Measurements from ENCODE around the gene RBM10. TPM values are rescaled to one million over a fixed set of nuclear protein-coding genes. Genes with fewer than 3 reads are reported as not detected.

RBM10 gene
- total and polyA plus RNA-seq, 9 of the 15 experiments (the other 6 are each of a cell fraction or from before 2014, with no cell fraction given) = 1.1 to 61.7 (median 31.5) TPM

DNA sequence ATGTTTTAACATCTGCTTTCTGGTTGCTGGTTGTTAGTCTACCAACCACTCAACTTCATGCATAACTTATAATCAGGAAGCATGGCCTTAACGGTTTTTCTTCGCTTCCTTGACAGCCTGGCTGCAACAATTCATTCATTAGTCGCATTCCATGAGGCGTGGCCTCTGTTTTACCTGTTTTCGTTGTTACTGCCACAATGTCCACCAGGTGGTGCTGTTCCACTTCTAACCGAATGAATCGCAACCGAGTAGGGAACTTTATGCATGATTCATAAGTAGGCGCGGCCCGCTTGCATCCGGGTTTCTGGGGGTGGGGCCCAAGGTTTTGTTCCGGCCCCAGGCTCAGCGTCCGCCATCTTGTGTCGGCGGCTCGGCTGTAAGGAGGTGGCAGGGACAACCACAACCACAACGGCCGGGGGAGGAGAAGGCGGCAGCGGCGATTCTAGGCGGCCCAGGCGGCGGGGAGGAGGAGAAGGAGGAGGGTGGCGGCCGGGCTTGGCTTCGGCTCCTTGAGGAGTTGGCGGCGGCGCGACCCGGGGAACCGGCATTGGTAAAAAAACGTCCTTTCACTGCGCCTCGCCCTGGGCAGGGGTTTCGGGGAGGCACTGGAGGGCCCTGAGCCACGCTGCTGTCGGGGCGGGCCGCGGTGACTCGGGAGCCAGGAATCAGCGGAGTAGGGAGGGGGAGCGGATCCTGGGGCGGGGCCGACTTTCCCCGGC lies 48.6 kb downstream of the RBM10 start, which contains the start of gene UBA1 (continued):
- TF ChIP-seq, protein P1, sequence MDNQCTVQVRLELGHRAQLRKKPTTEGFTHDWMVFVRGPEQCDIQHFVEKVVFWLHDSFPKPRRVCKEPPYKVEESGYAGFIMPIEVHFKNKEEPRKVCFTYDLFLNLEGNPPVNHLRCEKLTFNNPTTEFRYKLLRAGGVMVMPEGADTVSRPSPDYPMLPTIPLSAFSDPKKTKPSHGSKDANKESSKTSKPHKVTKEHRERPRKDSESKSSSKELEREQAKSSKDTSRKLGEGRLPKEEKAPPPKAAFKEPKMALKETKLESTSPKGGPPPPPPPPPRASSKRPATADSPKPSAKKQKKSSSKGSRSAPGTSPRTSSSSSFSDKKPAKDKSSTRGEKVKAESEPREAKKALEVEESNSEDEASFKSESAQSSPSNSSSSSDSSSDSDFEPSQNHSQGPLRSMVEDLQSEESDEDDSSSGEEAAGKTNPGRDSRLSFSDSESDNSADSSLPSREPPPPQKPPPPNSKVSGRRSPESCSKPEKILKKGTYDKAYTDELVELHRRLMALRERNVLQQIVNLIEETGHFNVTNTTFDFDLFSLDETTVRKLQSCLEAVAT (IDR thresholded peaks at IDR 0.05) = peak in 1 of 2 experiments; percentile 60; a peak in 1 of 4 replicates
- no peak; the same call in 1 of the 2 replicates for TF ChIP-seq ZBTB7A (IDR thresholded peaks at IDR 0.05; ENCODE audit: borderline replicate concordance, control insufficient read depth, low read depth, low read length)
- peak; percentile 90 for TF ChIP-seq PHF8 (IDR thresholded peaks at IDR 0.05; ENCODE audit: borderline replicate concordance, low read length)
- TF ChIP-seq ZNF253 (CRISPR knock-in tag; conservative IDR thresholded peaks at IDR 0.05) = no peak
- no peak for TF ChIP-seq MTA1 (IDR thresholded peaks at IDR 0.05; ENCODE audit: borderline replicate concordance)
- 0 out of 2 replicates have a peak, but pooled peaks have one; percentile 20 for TF ChIP-seq SMAD4 (CRISPR knock-in tag; conservative IDR thresholded peaks at IDR 0.05)
- no peak for TF ChIP-seq ADNP (tag; IDR thresholded peaks at IDR 0.05)
- TF ChIP-seq IRF2 (CRISPR knock-in tag; IDR thresholded peaks at IDR 0.05) = no peak
- TF ChIP-seq ZNF23 (CRISPR knock-in tag; IDR thresholded peaks at IDR 0.05) = no peak
- TF ChIP-seq, protein P2, sequence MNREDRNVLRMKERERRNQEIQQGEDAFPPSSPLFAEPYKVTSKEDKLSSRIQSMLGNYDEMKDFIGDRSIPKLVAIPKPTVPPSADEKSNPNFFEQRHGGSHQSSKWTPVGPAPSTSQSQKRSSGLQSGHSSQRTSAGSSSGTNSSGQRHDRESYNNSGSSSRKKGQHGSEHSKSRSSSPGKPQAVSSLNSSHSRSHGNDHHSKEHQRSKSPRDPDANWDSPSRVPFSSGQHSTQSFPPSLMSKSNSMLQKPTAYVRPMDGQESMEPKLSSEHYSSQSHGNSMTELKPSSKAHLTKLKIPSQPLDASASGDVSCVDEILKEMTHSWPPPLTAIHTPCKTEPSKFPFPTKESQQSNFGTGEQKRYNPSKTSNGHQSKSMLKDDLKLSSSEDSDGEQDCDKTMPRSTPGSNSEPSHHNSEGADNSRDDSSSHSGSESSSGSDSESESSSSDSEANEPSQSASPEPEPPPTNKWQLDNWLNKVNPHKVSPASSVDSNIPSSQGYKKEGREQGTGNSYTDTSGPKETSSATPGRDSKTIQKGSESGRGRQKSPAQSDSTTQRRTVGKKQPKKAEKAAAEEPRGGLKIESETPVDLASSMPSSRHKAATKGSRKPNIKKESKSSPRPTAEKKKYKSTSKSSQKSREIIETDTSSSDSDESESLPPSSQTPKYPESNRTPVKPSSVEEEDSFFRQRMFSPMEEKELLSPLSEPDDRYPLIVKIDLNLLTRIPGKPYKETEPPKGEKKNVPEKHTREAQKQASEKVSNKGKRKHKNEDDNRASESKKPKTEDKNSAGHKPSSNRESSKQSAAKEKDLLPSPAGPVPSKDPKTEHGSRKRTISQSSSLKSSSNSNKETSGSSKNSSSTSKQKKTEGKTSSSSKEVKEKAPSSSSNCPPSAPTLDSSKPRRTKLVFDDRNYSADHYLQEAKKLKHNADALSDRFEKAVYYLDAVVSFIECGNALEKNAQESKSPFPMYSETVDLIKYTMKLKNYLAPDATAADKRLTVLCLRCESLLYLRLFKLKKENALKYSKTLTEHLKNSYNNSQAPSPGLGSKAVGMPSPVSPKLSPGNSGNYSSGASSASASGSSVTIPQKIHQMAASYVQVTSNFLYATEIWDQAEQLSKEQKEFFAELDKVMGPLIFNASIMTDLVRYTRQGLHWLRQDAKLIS (CRISPR knock-in tag; IDR thresholded peaks at IDR 0.05) = peak; percentile 67; the same call in 1 of the 2 replicates
- TF ChIP-seq TOE1 (IDR thresholded peaks at IDR 0.05; ENCODE audit: borderline replicate concordance) = peak; percentile 39; the same call in 1 of the 2 replicates
- TF ChIP-seq TOE1 (CRISPR knock-in tag; IDR thresholded peaks at IDR 0.05; ENCODE audit: borderline replicate concordance, low read depth) = no peak
- peak; percentile 40; the same call in 1 of the 2 replicates for TF ChIP-seq KLF13 (tag; IDR thresholded peaks at IDR 0.05; ENCODE audit: borderline replicate concordance, low read depth)
- TF ChIP-seq ZNF431 (CRISPR knock-in tag; IDR thresholded peaks at IDR 0.05) = no peak
- TF ChIP-seq, protein P3, sequence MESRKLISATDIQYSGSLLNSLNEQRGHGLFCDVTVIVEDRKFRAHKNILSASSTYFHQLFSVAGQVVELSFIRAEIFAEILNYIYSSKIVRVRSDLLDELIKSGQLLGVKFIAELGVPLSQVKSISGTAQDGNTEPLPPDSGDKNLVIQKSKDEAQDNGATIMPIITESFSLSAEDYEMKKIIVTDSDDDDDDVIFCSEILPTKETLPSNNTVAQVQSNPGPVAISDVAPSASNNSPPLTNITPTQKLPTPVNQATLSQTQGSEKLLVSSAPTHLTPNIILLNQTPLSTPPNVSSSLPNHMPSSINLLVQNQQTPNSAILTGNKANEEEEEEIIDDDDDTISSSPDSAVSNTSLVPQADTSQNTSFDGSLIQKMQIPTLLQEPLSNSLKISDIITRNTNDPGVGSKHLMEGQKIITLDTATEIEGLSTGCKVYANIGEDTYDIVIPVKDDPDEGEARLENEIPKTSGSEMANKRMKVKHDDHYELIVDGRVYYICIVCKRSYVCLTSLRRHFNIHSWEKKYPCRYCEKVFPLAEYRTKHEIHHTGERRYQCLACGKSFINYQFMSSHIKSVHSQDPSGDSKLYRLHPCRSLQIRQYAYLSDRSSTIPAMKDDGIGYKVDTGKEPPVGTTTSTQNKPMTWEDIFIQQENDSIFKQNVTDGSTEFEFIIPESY (CRISPR knock-in tag; IDR thresholded peaks at IDR 0.05) = no peak
- no peak for TF ChIP-seq SRSF7 (optimal IDR thresholded peaks at IDR 0.05; ENCODE audit: low read depth, low read length)
- 0 out of 2 replicates have a peak, but pooled peaks have one; percentile 56 for TF ChIP-seq POLR2AphosphoS2 (IDR thresholded peaks at IDR 0.05; ENCODE audit: low read length)
